ENCODE data around the gene C1orf210.

- TF ChIP-seq EZH2phosphoT487 (IDR thresholded peaks at IDR 0.05; ENCODE audit: borderline replicate concordance): no peak
- TF ChIP-seq, protein P1, sequence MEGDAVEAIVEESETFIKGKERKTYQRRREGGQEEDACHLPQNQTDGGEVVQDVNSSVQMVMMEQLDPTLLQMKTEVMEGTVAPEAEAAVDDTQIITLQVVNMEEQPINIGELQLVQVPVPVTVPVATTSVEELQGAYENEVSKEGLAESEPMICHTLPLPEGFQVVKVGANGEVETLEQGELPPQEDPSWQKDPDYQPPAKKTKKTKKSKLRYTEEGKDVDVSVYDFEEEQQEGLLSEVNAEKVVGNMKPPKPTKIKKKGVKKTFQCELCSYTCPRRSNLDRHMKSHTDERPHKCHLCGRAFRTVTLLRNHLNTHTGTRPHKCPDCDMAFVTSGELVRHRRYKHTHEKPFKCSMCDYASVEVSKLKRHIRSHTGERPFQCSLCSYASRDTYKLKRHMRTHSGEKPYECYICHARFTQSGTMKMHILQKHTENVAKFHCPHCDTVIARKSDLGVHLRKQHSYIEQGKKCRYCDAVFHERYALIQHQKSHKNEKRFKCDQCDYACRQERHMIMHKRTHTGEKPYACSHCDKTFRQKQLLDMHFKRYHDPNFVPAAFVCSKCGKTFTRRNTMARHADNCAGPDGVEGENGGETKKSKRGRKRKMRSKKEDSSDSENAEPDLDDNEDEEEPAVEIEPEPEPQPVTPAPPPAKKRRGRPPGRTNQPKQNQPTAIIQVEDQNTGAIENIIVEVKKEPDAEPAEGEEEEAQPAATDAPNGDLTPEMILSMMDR (conservative IDR thresholded peaks at IDR 0.05; ENCODE audit: low read length): no peak
These were observed 46.4 kb downstream of the C1orf210 start for GRCh38 chr1:43238991-43239469.

Data from Loucy (cell line).